NK-92 treated with Interleukin-12 subunit alpha and Interleukin-12 subunit beta, amount 100 ng/mL, for 24 hours (cell line): ENCODE measurements around the gene DNAJC21.

Source experiments
- DNase-seq: peaks from one replicate; lab custom pipeline; 2025; lab: John Stamatoyannopoulos, UW

The DNAJC21 gene

DNA sequence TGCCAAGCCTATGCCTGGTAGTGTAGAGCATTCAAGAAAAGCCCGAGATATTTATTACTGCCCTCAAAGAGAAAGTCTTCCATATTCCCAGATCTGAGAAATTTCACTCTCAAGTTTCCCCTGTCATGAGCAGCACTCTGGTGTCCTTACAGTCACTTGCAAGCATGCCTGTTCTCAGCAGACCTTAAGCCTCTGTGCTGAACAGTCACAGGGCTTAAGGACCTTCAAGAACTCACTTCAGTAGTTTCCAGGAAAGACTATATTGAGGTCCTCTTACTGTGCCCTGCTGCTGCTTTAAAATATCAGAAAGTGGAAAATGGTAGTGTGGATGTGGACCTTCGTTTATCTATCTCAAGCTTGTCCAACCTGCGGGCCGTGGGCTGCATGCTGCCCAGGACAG is 53.5 kb downstream of the DNAJC21 start:
- DNase-seq: no peak

DNA sequence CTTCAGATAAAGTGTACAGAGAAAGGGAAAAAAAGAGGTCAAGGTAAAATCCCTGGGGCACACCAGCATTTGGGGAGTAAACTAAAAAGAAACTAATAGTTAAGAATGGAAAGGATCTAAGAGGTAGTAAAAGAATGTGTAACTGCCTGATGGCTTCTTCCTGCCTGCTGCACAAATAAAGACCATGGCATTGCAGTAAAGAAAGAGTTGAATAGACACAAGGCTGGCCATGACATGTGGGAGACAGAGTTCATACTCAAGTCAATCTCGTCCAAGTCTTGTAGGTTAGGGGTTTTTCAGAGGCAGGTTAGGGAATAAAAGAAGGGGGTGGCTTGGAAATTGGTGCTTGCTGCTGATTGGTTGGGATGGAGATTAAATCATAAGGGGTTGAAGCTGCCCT is 57.6 kb downstream of the DNAJC21 start:
- DNase-seq: no peak

GRCh38 chr5:34991486-34992238 is 62.3 kb downstream of the DNAJC21 start:
- DNase-seq: no peak

DNA sequence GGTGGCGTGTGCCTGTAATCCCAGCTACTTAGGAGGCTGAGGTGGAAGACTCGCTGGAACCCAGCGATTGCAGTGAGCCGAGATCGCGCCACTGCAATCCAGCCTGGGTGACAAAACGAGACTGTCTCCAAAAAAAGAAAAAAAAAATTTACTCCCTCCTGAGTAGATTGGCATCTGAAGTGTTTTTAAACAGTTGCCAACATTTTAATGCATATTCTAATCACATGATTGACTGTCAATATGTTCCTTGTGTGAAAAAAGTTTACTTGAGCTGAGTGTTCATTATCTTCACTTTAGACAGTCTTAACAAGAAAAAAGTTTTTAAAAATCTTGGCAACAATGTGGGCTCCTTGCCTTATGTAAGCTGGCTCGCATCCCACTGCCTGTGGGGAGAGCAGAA is 64.6 kb downstream of the DNAJC21 start:
- no peak for DNase-seq

GRCh38 chr5:34996261-34996660 is 66.9 kb downstream of the DNAJC21 start:
- no peak for DNase-seq

- DNase-seq: no peak
These were observed 68.9 kb downstream of the DNAJC21 start for GRCh38 chr5:34998058-34998789.

GRCh38 chr5:35001842-35002241 is 72.5 kb downstream of the DNAJC21 start:
- no peak for DNase-seq

- DNase-seq: no peak
These were observed 73.1 kb downstream of the DNAJC21 start for GRCh38 chr5:35002459-35002858.

DNA sequence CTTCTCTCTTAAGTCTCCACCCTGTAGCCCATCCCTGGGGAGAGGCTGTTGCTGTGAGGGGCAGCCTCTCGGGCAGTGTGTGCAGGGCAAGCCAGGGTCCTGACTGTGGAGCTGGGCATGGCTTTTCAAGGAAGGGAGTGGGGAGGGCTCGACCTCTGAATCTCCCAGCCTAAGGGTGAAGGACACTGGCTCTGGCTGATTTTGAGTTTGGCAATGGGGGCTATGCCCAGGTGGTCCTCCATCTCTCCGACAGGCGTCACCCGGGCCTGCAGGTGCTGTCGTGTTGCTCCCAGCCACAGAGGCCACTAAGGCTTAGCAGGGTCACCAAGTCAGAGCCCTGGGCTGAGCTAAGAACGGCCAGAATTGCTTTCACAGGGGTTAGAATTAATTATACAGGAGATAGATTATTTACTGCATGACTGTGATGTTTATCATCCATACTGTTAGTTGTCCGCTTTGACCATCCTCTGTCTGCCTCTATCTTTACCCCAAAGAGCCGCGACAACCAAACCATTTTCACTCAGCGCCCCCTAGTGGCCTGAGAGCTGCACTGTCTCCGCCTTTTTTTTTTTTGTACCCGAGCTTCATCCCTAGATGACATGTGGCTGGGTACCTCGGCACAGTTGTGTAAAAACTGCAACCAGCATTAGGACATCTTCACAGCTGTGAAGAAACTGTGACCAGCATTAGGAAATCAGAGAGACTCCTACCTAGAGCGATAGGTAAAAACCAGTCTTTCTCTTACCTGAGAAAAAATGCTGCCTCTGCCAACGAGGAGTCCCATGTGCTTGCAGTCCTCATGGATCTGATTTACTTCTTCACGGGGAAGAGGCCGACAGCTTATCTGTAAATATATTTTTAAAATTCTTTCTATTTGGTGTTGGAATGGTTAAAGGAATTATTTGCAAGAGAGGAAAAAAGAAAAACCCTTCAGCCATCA is 73.9 kb downstream of the DNAJC21 start:
- DNase-seq: peak; percentile 53

- no peak for DNase-seq
These were observed 74.8 kb downstream of the DNAJC21 start for GRCh38 chr5:35004200-35004599.

DNA sequence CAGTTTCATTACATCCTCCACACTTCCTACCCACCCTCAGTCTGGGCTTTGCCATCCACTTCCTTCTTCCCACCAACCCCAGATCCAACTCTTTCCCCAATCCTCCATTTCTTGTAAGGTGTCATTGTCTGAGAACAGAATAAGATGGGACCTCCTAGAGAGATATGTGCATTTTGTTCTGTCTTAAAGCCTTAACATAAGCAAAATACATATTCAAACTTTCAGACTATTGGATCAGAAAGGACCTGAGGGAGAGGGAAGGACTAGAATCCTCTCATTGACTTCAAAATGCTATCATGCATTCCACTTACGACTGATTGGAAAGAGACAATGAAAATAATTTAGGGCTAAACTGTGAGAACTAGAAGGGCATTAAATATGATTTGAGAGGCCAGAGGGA is 75.4 kb downstream of the DNAJC21 start:
- no peak for DNase-seq
